Measurements from ENCODE around the gene FBXL19. TPM values are rescaled to one million over a fixed set of nuclear protein-coding genes. Genes with fewer than 3 reads are reported as not detected.

The FBXL19 gene, protein sequence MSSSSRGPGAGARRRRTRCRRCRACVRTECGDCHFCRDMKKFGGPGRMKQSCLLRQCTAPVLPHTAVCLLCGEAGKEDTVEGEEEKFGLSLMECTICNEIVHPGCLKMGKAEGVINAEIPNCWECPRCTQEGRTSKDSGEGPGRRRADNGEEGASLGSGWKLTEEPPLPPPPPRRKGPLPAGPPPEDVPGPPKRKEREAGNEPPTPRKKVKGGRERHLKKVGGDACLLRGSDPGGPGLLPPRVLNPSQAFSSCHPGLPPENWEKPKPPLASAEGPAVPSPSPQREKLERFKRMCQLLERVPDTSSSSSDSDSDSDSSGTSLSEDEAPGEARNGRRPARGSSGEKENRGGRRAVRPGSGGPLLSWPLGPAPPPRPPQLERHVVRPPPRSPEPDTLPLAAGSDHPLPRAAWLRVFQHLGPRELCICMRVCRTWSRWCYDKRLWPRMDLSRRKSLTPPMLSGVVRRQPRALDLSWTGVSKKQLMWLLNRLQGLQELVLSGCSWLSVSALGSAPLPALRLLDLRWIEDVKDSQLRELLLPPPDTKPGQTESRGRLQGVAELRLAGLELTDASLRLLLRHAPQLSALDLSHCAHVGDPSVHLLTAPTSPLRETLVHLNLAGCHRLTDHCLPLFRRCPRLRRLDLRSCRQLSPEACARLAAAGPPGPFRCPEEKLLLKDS
- total RNA-seq (2013) = 11.8 TPM
- polyA plus RNA-seq (1 to 10 TPM in 1 of 3 donors, under 1 TPM in 1, not detected in 1; 0.14 to 7.6 TPM), polyA minus RNA-seq (15.9 and 27.7 TPM in 2 replicates), total RNA-seq (8.3 to 34.1 (median 12.0) reads per million in 11 experiments)

DNA sequence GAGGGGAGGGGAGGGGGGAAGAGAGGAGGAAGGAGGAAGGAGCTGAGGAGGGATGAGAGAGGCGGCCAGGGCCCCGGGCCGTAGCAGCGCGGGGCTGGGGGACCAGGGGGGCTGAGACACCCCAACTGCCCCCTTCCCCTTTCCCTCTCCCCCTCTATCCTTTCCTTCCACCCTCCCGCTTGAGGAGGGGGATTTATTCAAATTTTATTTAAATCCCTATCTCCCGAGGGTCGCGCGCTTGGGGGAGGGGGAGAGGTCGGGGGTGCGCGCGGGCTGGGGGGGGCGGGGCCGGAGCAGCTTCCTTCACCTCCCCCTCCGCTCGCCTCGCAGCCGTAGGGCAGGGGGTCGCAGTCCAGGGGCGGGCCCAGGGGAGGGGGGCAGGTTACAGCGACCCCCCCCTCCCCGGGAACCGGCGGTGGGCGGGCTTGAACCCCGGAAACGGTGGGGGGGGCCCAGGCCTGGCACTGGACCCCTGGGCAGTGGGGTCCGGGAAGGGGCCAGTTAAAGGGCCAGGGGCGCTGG, at the start of gene FBXL19:
FBXL19 (plus strand) TSS at position 19 of the 522 bp plus-strand sequence. CDS start 2,183 bp downstream, outside the sequence.
- Histone ChIP-seq H3K36me3 (replicated peaks in 1 of 2; ENCODE audit: control insufficient read depth in 1 of 2, insufficient read depth in 2 of 2, low read length in 2 of 2) (peaks cover 8 to 15% of the 10 kb centered on the region in 2 donors), H2AFZ (ENCODE audit: insufficient read depth, low read depth, low read length, poor library complexity, severe bottlenecking) (peak within 1 kb of the TSS; percentile 83), H3K79me2 (ENCODE audit: insufficient read depth, low read length) (no peaks in the 10 kb centered on the region), H3K4me2 (replicated peaks; ENCODE audit: extremely low read depth, low read length, poor library complexity, severe bottlenecking) (peak within 1 kb of the TSS; percentile 80), H4K20me1 (ENCODE audit: insufficient read depth, low read length) (no peaks in the 10 kb centered on the region), H3K4me1 (ENCODE audit: control insufficient read depth in 1 of 2, insufficient read depth in 2 of 2, low read length in 2 of 2) (peaks cover 12 to 20% of the 10 kb centered on the region in 2 donors), H3K9ac (ENCODE audit: insufficient read depth, low read length, poor library complexity, severe bottlenecking) (peak within 1 kb of the TSS; percentile 77), H3K27ac (ENCODE audit: low read depth in 1 of 2, low read length in 2 of 2) (peak within 1 kb of the TSS; percentile 93 to 94), H3K27me3 (ENCODE audit: control insufficient read depth in 2 of 2, insufficient read depth in 2 of 2, low read length in 2 of 2) (no peaks in the 10 kb centered on the region), H3K9me3 (replicated peaks in 1 of 2; ENCODE audit: control insufficient read depth in 1 of 2, insufficient read depth in 1 of 2, low read length in 2 of 2) (no peaks in the 10 kb centered on the region), H3K4me3 (replicated peaks in 1 of 3; ENCODE audit: low read depth in 2 of 3, low read length in 3 of 3) (peak within 1 kb of the TSS; percentile 60 to 85 (median 74))
- Mint-ChIP-seq H3K27me3 (ENCODE audit: low read depth in 3 of 3) (no peaks in the 10 kb centered on the region), H3K9me3 (peaks cover 3 to 5% (median 4%) of the 10 kb centered on the region in 7 donors), H3K4me3 (peak within 1 kb of the TSS; percentile 94 to 100), H3K27ac (peak within 1 kb of the TSS; percentile 100), H3K4me1 (peaks cover 26% of the 10 kb centered on the region), H3K36me3 (peaks cover 12 to 19% of the 10 kb centered on the region in 2 donors)
- intact Hi-C loops (cut with micrococcal nuclease) = loop anchor here (2.0 to 10.0 kb wide), 5 partner anchors 27 to 269 kb away; partner anchors contain the start of genes CTF1 (in 2 of the 2), CFAP119 (in 1 of the 2), FBRS (in 1 of the 2) and PRR14 (in 1 of the 2)
- WGBS (ENCODE audit: insufficient coverage) = 0% methylated on average over 5 of the region's 31 CpGs
- TF ChIP-seq, protein P1, sequence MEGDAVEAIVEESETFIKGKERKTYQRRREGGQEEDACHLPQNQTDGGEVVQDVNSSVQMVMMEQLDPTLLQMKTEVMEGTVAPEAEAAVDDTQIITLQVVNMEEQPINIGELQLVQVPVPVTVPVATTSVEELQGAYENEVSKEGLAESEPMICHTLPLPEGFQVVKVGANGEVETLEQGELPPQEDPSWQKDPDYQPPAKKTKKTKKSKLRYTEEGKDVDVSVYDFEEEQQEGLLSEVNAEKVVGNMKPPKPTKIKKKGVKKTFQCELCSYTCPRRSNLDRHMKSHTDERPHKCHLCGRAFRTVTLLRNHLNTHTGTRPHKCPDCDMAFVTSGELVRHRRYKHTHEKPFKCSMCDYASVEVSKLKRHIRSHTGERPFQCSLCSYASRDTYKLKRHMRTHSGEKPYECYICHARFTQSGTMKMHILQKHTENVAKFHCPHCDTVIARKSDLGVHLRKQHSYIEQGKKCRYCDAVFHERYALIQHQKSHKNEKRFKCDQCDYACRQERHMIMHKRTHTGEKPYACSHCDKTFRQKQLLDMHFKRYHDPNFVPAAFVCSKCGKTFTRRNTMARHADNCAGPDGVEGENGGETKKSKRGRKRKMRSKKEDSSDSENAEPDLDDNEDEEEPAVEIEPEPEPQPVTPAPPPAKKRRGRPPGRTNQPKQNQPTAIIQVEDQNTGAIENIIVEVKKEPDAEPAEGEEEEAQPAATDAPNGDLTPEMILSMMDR (IDR thresholded peaks at IDR 0.05) = no peak
- peak in 1 of 3 donors; percentile 21 for DNase-seq
